ENCODE data around the gene INO80B.

INO80B gene

GRCh38 chr2:74497777-74498499 lies 43.1 kb downstream of the INO80B start:
- H3K4me1 Mint-ChIP-seq (ENCODE audit: low read depth): peaks cover 42% of the 10 kb centered on the region
- peak overlapping the region; percentile 77 for H3K27ac Mint-ChIP-seq
- H3K4me3 Mint-ChIP-seq: peak overlapping the region; percentile 80
- H3K9me3 Mint-ChIP-seq: no peaks in the 10 kb centered on the region
- peaks cover 46% of the 10 kb centered on the region for H3K27me3 Mint-ChIP-seq
- H3K36me3 Mint-ChIP-seq (ENCODE audit: low read depth): peaks cover 11% of the 10 kb centered on the region

GRCh38 chr2:74498500-74499266 lies 43.8 kb downstream of the INO80B start:
- H3K4me1 Mint-ChIP-seq (ENCODE audit: low read depth): peaks cover 48% of the 10 kb centered on the region
- H3K27ac Mint-ChIP-seq: peak overlapping the region; percentile 77
- H3K36me3 Mint-ChIP-seq (ENCODE audit: low read depth): peaks cover 8% of the 10 kb centered on the region
- no peaks in the 10 kb centered on the region for H3K9me3 Mint-ChIP-seq
- H3K27me3 Mint-ChIP-seq: peaks cover 50% of the 10 kb centered on the region
- peak overlapping the region; percentile 80 for H3K4me3 Mint-ChIP-seq

- peaks cover 1% of the 10 kb centered on the region for H3K36me3 Mint-ChIP-seq (ENCODE audit: low read depth)
- peak within 1 kb of the TSS; percentile 77 for H3K27ac Mint-ChIP-seq
- H3K4me3 Mint-ChIP-seq: peak within 1 kb of the TSS; percentile 80
- peaks cover 56% of the 10 kb centered on the region for H3K27me3 Mint-ChIP-seq
- H3K4me1 Mint-ChIP-seq (ENCODE audit: low read depth): peaks cover 55% of the 10 kb centered on the region
- no peaks in the 10 kb centered on the region for H3K9me3 Mint-ChIP-seq
These were observed 44.5 kb downstream of the INO80B start, which contains the start of gene LBX2 for GRCh38 chr2:74499267-74499939. Gene LBX2, minus strand, starts transcription at chr2:74499603. Its CDS starts 66 bp downstream, at chr2:74499537.

GRCh38 chr2:74499940-74500577 lies 45.2 kb downstream of the INO80B start:
- H3K4me1 Mint-ChIP-seq (ENCODE audit: low read depth): peaks cover 62% of the 10 kb centered on the region
- peaks cover 7% of the 10 kb centered on the region for H3K36me3 Mint-ChIP-seq (ENCODE audit: low read depth)
- H3K27ac Mint-ChIP-seq: no peak overlapping the region
- H3K9me3 Mint-ChIP-seq: no peaks in the 10 kb centered on the region
- no peak overlapping the region for H3K4me3 Mint-ChIP-seq
- peaks cover 61% of the 10 kb centered on the region for H3K27me3 Mint-ChIP-seq

GRCh38 chr2:74500578-74500946 lies 45.7 kb downstream of the INO80B start:
- no peaks in the 10 kb centered on the region for H3K9me3 Mint-ChIP-seq
- H3K4me1 Mint-ChIP-seq (ENCODE audit: low read depth): peaks cover 67% of the 10 kb centered on the region
- H3K27me3 Mint-ChIP-seq: peaks cover 61% of the 10 kb centered on the region
- no peak overlapping the region for H3K4me3 Mint-ChIP-seq
- no peak overlapping the region for H3K27ac Mint-ChIP-seq
- peaks cover 12% of the 10 kb centered on the region for H3K36me3 Mint-ChIP-seq (ENCODE audit: low read depth)

GRCh38 chr2:74501335-74502071 lies 46.6 kb downstream of the INO80B start:
- Mint-ChIP-seq H3K9me3 (no peaks in the 10 kb centered on the region), H3K4me3 (no peak overlapping the region), H3K27ac (no peak overlapping the region), H3K4me1 (ENCODE audit: low read depth) (peaks cover 72% of the 10 kb centered on the region), H3K36me3 (ENCODE audit: low read depth) (peaks cover 20% of the 10 kb centered on the region), H3K27me3 (peaks cover 61% of the 10 kb centered on the region)

- peak overlapping the region; percentile 73 for H3K4me3 Mint-ChIP-seq
- peaks cover 25% of the 10 kb centered on the region for H3K36me3 Mint-ChIP-seq (ENCODE audit: low read depth)
- H3K27me3 Mint-ChIP-seq: peaks cover 61% of the 10 kb centered on the region
- no peaks in the 10 kb centered on the region for H3K9me3 Mint-ChIP-seq
- H3K4me1 Mint-ChIP-seq (ENCODE audit: low read depth): peaks cover 80% of the 10 kb centered on the region
- H3K27ac Mint-ChIP-seq: no peak overlapping the region
These were observed 47.3 kb downstream of the INO80B start for GRCh38 chr2:74502147-74502719.

GRCh38 chr2:74502720-74503505 lies 48.0 kb downstream of the INO80B start:
- Mint-ChIP-seq H3K27me3 (peaks cover 57% of the 10 kb centered on the region), H3K4me1 (ENCODE audit: low read depth) (peaks cover 79% of the 10 kb centered on the region), H3K36me3 (ENCODE audit: low read depth) (peaks cover 28% of the 10 kb centered on the region), H3K4me3 (peak overlapping the region; percentile 73), H3K9me3 (no peaks in the 10 kb centered on the region), H3K27ac (no peak overlapping the region)

- Mint-ChIP-seq H3K4me3 (peak overlapping the region; percentile 73), H3K4me1 (ENCODE audit: low read depth) (peaks cover 77% of the 10 kb centered on the region), H3K36me3 (ENCODE audit: low read depth) (peaks cover 28% of the 10 kb centered on the region), H3K27me3 (peaks cover 51% of the 10 kb centered on the region), H3K27ac (no peak overlapping the region), H3K9me3 (no peaks in the 10 kb centered on the region)
These were observed 48.9 kb downstream of the INO80B start for GRCh38 chr2:74503506-74504475.

GRCh38 chr2:74504591-74504990 lies 49.7 kb downstream of the INO80B start:
- peaks cover 72% of the 10 kb centered on the region for H3K4me1 Mint-ChIP-seq (ENCODE audit: low read depth)
- no peaks in the 10 kb centered on the region for H3K9me3 Mint-ChIP-seq
- H3K4me3 Mint-ChIP-seq: peak overlapping the region; percentile 31
- no peak overlapping the region for H3K27ac Mint-ChIP-seq
- peaks cover 48% of the 10 kb centered on the region for H3K27me3 Mint-ChIP-seq
- H3K36me3 Mint-ChIP-seq (ENCODE audit: low read depth): peaks cover 28% of the 10 kb centered on the region

GRCh38 chr2:74505448-74506246 lies 50.8 kb downstream of the INO80B start:
- Mint-ChIP-seq H3K36me3 (ENCODE audit: low read depth) (peaks cover 28% of the 10 kb centered on the region), H3K4me3 (peak overlapping the region; percentile 28), H3K9me3 (no peaks in the 10 kb centered on the region), H3K27ac (no peak overlapping the region), H3K4me1 (ENCODE audit: low read depth) (peaks cover 65% of the 10 kb centered on the region), H3K27me3 (peaks cover 44% of the 10 kb centered on the region)
